Breast epithelium (tissue), 3 donors: ENCODE results near the gene ENAH.

Experiments used
- CTCF ChIP-seq, 3 donors: fragments of 450-650 bp; IDR thresholded peaks; one replicate each; pipeline ENCODE4 v1.5.1; 2016 to 2017; ENCODE audit warnings: antibody characterized with exemption in 3 of 3, mild to moderate bottlenecking in 3 of 3, moderate library complexity in 3 of 3
- POLR2A ChIP-seq: fragments of 450-650 bp; IDR thresholded peaks from one replicate; pipeline ENCODE4 v1.6.1; 2016; ENCODE audit warnings: antibody characterized with exemption, mild to moderate bottlenecking, moderate library complexity

DNA sequence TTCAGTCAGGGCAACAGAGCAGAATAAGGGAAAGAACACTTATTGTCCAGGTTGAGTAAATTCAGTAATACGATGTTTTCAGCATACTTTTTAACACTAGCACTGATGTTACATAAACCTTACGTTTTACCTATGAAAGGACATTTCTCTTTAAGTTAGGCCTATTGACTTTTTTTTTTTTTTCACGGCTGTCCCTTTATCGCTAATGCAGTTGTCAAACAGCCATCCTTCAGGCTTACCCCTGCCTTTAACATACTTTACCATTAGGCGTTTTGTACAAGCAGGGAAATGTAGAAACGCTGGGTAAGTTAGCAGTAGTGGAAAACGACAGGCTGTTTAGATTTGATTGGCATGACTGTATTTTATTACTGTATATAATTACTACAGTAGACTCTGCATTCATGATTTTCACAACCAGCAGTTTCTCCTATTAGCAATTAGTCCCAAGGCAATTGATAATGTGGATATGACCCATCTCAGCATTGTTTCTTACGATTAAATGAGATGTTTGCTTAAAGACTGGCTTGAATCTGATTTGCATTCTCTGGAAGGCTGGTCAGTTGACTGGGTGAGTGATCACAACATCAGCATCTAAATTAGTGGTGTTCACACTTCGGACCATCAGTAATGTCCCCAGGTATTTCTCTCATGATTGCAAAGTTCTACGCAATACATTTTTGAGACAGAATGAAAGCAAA, 115.2 kb downstream of the ENAH start:
- no peak for TF ChIP-seq CTCF (IDR thresholded peaks at IDR 0.05)
- no peak for TF ChIP-seq POLR2A
